Brain microvascular endothelial cell (primary cell): ENCODE results near the gene PGAP3.
A peak's percentile ranks its signal among the peaks of the same experiment; 100 is the strongest.
"Not testable (repeated sequence)": the region's sequence is repeated elsewhere in the genome, so short reads cannot be mapped to it uniquely, and the experiment has no call there.

ENCODE experiments used
- DNase-seq: peaks from one replicate; pipeline ENCODE4 v3.0.0-alpha.2; 2020
- H3K27ac ChIP-seq: fragments of 250-450 bp; sonication (Bioruptor Pico); 2 replicates; pipeline ENCODE4 v1.5.1; 2020; ENCODE audit warnings: mild to moderate bottlenecking, moderate library complexity
- H3K27me3 ChIP-seq: fragments of 250-450 bp; sonication (Bioruptor Pico); replicated peaks from 2 replicates; pipeline ENCODE4 v1.5.1; 2020; ENCODE audit warnings: mild to moderate bottlenecking
- H3K36me3 ChIP-seq: fragments of 250-450 bp; sonication (Bioruptor Pico); replicated peaks from 2 replicates; pipeline ENCODE4 v1.5.1; 2020; ENCODE audit warnings: mild to moderate bottlenecking
- H3K4me3 ChIP-seq: 2 replicates; pipeline ENCODE4 v1.5.1; 2011; ENCODE audit warnings: low read depth, mild to moderate bottlenecking, control low read depth, low read length, moderate library complexity
- CTCF ChIP-seq: IDR thresholded peaks from 2 replicates; pipeline ENCODE4 v1.5.1; 2011; ENCODE audit warnings: low read depth, mild to moderate bottlenecking, moderate library complexity, low read length, control low read depth, inconsistent platforms; ENCODE audit errors: missing control alignments
- in situ Hi-C: cut with HindIII; loops from 2 replicates; pipeline ENCODE4 v1.10.0; 2017; ENCODE audit warnings: low sequenced_read_pairs, low pct_ligation_motif_present

The PGAP3 gene

GRCh38 chr17:39699818-39700147 is 11.9 kb upstream of the PGAP3 start, which contains the start of gene ERBB2:
TSS of gene ERBB2 (plus strand) at chr17:39700064. CDS start at chr17:39700239, 175 bp downstream.
- TF ChIP-seq CTCF = no peak
- no peaks in the 10 kb centered on the region for H3K27me3 ChIP-seq
- peak within 1 kb of the TSS; percentile 72 for H3K4me3 ChIP-seq
- in situ Hi-C loops = no loop called here
- DNase-seq = peak; percentile 68
- no peak within 1 kb of the TSS for H3K27ac ChIP-seq
- no peaks in the 10 kb centered on the region for H3K36me3 ChIP-seq

GRCh38 chr17:39699157-39699817 is 11.4 kb upstream of the PGAP3 start:
- H3K27me3 ChIP-seq, in situ Hi-C loops, H3K36me3 ChIP-seq, DNase-seq, H3K27ac ChIP-seq: not testable (repeated sequence)
- peak overlapping the region; percentile 72 for H3K4me3 ChIP-seq

- no peak for DNase-seq
- in situ Hi-C loops = no loop called here
- no peak overlapping the region for H3K27ac ChIP-seq
Measured at GRCh38 chr17:39697961-39698360, 10.1 kb upstream of the PGAP3 start.

GRCh38 chr17:39696731-39697130 is 8.9 kb upstream of the PGAP3 start:
- Histone ChIP-seq H3K4me3 (no peak overlapping the region), H3K27ac (no peak overlapping the region), H3K36me3 (no peaks in the 10 kb centered on the region), H3K27me3 (no peaks in the 10 kb centered on the region)
- no peak for TF ChIP-seq CTCF
- in situ Hi-C loops = no loop called here
- DNase-seq = no peak

More at GRCh38 chr17:39697961-39698360, 10.1 kb upstream of the PGAP3 start:
- Histone ChIP-seq H3K27me3 (no peaks in the 10 kb centered on the region), H3K36me3 (no peaks in the 10 kb centered on the region), H3K4me3 (no peak overlapping the region)
- TF ChIP-seq CTCF = no peak

- DNase-seq = no peak
- H3K27ac ChIP-seq = no peak overlapping the region
- no peaks in the 10 kb centered on the region for H3K27me3 ChIP-seq
- H3K36me3 ChIP-seq = no peaks in the 10 kb centered on the region
- TF ChIP-seq CTCF = no peak
- in situ Hi-C loops = no loop called here
- no peak overlapping the region for H3K4me3 ChIP-seq
Measured at GRCh38 chr17:39695089-39695474, 7.2 kb upstream of the PGAP3 start.

- in situ Hi-C loops = no loop called here
- Histone ChIP-seq H3K27me3 (no peaks in the 10 kb centered on the region), H3K27ac (no peak overlapping the region), H3K4me3 (no peak overlapping the region), H3K36me3 (no peaks in the 10 kb centered on the region)
- DNase-seq = no peak
- no peak for TF ChIP-seq CTCF
Measured at GRCh38 chr17:39694593-39694992, 6.7 kb upstream of the PGAP3 start.
